ENCODE measurements around the gene PLEKHD1. TPM values are rescaled to one million over a fixed set of nuclear protein-coding genes. Genes with fewer than 3 reads are reported as not detected.
"Not testable (repeated sequence)": the region's sequence is repeated elsewhere in the genome, so short reads cannot be mapped to it uniquely, and the experiment has no call there.

PLEKHD1 gene
- 0.62 TPM for polyA plus RNA-seq (ENCODE audit: insufficient read length)

DNA sequence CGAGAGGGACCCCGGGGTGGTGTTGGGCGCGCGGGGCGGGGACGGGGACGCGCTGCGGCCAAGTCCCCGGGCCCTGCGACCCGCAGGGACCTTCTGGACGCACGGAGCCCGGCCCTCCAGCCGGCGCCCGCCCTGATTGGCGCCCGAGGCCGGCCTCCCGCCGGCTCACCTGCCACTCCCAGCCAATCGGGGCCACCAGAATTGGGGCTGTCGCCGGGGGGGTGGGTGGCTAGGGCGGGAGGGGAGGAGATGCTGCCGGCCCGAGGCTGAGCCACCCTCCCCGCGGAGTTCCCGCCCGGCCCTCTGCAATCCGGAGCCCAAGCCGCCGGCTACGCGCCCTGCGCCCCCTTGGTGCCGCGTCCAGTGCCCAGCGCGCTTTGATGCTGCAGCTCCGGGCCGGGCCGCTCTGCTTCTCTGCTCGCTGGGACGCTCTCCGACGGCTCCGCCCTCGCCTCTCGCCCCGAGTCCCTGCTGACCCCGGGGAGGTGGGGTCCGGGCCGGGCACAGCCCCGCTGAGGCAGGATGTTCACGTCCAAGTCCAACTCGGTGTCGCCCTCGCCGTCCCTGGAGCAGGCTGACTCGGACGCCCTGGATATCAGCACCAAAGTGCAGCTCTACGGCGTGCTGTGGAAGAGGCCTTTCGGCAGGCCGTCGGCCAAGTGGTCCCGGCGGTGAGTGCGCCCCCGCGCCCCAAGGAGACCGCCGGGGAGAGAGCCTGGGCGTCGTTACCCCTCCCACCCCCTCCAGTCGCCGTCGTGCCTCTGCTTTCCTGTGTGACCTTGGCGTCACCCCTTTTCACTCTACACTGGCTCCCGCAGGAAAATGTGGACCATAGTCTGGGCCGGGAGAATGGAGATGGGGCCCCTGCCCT lies at the start of gene PLEKHD1:
TSS of gene PLEKHD1 (plus strand) at position 285 of the 871 bp plus-strand sequence. CDS start at position 523, 238 bp downstream.
- DNase-seq, result no peak

DNA sequence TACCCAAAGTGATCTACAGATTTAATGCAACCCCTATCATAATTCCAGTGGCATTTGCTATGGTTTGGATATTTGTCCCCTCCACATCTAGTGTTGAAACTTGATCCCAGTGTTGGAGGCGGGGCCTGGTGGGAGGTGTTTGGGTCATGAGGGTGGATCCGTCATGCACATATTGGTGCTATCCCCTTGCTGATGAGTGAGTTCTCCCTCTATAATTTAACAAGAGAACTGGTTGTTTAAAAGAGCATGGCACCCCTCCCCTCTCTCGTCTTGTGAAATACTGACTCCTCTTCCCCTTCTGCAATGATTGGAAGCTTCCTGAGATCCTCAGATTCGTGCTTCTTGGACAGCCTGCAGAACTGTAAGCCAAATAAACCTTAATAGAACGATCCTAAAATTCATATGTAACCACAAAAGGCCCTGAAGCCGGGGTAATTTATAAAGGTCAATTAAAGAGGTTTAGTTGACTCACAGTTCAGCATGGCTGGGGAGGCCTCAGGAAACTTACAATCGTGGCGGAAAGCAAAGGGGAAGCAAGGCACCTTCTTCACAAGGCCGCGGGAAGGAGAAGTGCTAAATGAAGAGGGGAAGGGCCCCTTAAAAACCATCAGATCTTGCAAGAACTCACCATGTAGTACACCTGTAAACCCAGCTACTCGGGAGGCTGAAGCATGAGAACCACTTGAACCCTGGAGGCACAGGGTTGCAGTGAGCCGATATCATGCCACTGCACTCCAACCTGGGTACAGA lies 44.8 kb upstream of the PLEKHD1 start:
- no peak for DNase-seq

- no peak for DNase-seq
These were observed 42.6 kb upstream of the PLEKHD1 start for GRCh38 chr14:69441948-69442347.

DNA sequence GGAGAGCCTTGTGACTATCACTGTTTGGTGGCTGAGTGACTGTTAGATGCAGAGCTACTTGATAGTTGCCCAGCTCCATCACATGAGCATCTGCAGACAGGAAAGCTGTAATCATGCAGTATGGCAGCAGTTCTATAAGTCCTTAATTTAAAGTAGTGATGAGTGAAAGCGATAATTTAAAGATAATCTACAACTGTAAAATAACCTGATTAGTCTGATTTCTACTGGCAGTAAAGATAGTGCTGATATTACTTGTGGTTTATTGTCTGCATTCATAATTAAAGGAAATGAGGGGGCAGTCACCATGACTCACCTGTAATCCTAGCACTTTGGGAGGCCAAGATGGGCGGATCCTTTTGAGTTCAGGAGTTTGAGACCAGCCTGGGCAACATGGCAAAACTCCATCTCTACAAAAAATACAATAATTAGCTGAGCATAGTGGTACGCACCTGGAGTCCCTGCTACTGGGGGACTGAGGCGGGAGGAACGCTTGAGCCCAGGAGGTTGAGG lies 41.2 kb upstream of the PLEKHD1 start:
- DNase-seq, result no peak

DNA sequence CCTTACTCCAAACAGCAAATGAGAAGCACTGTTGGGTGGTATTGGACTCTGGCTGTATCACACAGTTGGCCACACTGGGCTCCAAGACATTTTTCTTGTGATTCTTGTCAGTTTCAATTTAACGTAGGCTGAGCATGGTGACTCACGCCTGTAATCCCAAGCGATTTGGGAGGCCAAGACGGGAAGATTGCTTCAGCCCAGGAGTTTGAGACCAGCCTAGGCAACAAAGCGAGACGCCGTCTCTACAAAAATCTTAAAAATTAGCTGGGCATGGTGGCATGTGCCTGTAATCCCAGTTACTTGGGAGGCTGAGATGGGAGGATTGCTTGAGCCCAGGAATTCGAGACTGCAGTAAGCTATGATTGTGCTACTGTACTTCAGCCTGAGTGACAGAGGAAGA lies 35.3 kb upstream of the PLEKHD1 start:
- DNase-seq, result no peak

- no peak for DNase-seq
These were observed 32.6 kb upstream of the PLEKHD1 start for GRCh38 chr14:69451941-69452340.

DNA sequence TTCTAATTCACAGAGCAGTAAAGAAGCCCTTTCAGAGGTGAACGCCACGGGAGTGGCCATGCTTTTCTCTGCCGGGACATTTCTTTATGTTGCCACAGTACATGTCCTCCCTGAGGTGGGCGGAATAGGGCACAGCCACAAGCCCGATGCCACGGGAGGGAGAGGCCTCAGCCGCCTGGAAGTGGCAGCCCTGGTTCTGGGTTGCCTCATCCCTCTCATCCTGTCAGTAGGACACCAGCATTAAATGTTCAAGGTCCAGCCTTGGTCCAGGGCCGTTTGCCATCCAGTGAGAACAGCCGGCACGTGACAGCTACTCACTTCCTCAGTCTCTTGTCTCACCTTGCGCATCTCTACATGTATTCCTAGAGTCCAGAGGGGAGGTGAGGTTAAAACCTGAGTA lies 26.2 kb upstream of the PLEKHD1 start:
- DNase-seq, result no peak

- DNase-seq, result no peak
These were observed 25.4 kb upstream of the PLEKHD1 start for GRCh38 chr14:69459122-69459521.

GRCh38 chr14:69460093-69460701 lies 24.3 kb upstream of the PLEKHD1 start:
- peak; percentile 68 for DNase-seq

DNA sequence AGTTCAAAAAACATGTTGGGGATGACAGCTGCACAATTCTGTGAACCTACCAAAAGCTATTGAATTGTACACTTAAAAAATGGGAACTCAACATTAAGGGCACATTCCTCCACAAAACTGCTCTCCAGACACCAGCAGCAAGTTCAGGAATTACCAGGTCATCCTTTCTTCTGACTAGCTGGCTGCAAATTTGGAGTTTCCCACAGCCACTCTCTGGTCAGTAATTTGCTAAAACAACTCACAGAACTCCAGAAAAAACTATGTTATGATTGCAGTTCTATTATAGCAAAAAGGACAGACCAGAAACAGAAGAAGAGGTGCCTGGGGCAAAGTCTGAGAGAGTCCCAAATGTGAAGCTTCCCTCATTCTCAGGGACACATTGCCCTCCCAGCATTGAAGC lies 20.1 kb upstream of the PLEKHD1 start:
- DNase-seq, result no peak

DNA sequence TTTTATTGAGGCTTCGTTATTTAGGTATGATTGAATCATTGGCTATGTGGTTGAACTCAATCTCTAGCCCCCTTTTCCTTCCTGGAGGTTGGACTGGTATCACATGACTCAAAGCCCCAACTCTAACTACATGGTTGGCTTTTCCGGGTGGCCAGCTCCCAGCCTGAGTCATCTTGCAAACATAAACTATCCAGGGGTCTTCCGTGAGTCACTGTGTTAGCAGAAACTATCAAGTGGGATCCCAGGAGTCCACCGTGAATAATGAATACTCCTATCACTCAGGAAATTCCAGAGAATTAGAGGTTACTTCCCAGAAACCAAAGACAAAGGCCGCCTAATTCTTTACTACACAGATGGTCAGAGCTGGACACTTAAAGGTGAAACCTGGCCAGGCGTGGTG lies 19.7 kb upstream of the PLEKHD1 start:
- DNase-seq, result no peak

DNA sequence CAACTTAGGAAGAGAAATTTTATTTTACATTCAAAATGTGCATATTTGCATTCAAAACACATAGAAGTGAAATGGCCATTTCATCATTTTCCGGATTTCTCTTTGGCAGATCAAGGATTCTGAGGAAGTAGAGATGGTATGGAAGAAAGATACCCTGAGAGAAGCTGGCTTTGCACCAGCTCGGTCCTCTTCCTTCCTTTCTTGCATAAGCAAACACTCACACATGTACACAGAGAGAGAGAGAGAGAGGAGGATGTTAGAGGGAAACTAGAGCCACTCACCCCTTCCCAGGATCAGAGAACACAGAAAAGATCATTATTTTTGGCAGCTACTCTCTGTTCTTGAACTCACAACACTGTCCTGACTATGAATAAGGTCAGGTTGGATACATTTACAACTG lies 15.6 kb upstream of the PLEKHD1 start:
- DNase-seq, result no peak

- no peak for DNase-seq
These were observed 13.1 kb upstream of the PLEKHD1 start for GRCh38 chr14:69471436-69471835.

GRCh38 chr14:69471916-69472315 lies 12.6 kb upstream of the PLEKHD1 start:
- DNase-seq, result no peak

- DNase-seq, result no peak
These were observed 11.3 kb upstream of the PLEKHD1 start for GRCh38 chr14:69473260-69473659.

DNA sequence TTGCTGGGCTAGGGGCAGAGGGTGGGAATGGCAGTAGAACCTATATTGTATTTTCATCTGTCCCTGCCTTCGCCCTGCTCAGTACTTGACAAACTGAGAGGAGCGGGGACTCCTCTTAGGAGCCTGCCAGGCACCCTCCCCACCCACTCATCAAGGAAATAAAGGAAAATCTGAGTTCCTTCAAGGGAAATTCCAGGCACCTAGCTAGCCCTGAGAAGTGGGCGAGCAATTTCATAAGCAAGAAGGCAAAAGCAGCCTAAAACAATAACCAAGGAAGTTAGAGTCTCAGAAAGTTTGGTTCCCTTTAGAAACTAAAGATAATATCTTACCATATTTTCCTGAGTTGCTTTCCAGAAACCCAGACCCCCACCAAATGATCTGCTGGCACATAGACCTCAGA lies 10.6 kb upstream of the PLEKHD1 start:
- no peak for DNase-seq

GRCh38 chr14:69475194-69475818 lies 9.2 kb upstream of the PLEKHD1 start:
- no peak for DNase-seq

DNA sequence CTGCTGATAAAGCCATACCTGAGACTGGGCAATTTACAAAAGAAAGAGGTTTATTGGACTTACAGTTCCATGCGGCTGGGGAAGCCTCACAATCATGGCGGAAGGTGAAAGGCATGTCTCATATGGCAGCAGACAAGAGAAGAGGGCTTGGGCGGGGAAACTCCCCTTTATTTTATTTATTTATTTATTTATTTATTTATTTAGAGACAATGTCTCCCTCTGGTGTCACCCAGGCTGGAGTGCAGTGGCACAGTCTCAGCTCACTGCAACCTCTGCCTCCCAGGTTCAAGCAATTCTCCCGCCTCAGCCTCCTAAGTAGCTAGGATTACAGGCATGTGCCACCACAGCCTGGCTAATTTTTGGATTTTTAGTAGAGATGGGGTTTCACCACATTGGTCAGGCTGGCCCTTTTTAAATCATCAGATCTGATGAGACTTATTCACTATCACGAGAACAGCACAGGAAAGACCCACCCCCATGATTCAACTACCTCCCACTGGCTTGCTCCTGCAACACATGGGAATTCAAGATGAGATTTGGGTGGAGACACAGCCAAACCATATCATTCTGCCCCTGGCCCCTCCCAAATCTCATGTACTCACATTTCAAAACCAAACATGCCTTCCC lies 7.6 kb upstream of the PLEKHD1 start:
- not testable (repeated sequence) for DNase-seq

DNA sequence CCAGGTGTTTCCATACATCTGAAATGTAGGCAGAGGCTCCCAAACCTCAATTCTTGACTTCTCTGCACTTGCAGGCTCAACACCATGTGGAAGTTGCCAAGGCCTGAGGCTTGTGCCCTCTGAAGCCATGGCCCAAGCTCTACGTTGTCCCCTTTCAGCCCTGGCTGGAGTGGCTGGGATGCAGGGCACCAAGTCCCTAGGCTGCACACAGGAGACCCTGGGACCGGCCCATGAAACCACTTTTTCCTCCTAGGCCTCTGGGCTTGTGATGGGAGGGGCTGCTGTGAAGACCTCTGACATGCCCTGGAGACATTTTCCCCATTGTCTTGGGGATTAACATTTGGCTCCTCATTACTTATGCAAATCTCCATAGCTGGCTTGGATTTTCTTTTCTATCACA lies 6.5 kb upstream of the PLEKHD1 start:
- DNase-seq, result not testable (repeated sequence)

DNA sequence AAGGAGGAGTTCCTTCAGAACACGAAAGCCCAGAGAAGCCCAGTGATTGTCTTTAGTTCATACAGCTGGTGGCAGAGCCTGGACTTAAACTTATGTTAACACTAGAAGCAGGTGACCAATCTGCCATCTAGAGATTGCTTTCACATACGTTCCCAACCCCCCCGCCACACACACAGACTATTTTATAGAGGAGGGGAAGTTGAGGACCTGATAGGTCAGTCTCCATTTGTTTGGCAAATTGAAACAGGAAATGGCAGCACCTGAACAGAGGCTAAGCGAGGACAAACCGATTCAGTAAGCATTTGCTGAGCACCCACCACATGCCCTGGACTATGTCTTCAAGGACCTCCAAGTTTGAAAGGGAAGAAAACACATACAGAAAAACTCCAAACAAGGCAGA lies 4.8 kb upstream of the PLEKHD1 start:
- DNase-seq, result no peak

- DNase-seq, result no peak
These were observed 4.4 kb upstream of the PLEKHD1 start for GRCh38 chr14:69480136-69480535.

Data from hindlimb muscle (tissue), 1 donor.